Keratinocyte (primary cell): ENCODE measurements around the gene METTL22. TPM values are rescaled to one million over a fixed set of nuclear protein-coding genes. Genes with fewer than 3 reads are reported as not detected.

ENCODE experiments used
- DNase-seq: peaks from one replicate; pipeline ENCODE4 v3.0.0-alpha.2; 2011; ENCODE audit warnings: low read depth, missing footprints, low spot score
- FAIRE-seq: peaks from 2 replicates; lab custom pipeline; 2011; peaks lifted over from hg19 to GRCh38; lab: Jason Lieb, UNC
- H2AFZ ChIP-seq: 2 replicates; pipeline ENCODE4 v1.6.0; 2012; ENCODE audit warnings: low read length, control low read depth, inconsistent platforms; ENCODE audit not compliant: control insufficient read depth
- H3K27ac ChIP-seq: 2 replicates; pipeline ENCODE4 v1.5.1; 2011; ENCODE audit warnings: low read length; ENCODE audit not compliant: control insufficient read depth, insufficient read depth
- H3K27me3 ChIP-seq: 3 replicates; pipeline ENCODE4 v1.6.0; 2011; ENCODE audit warnings: low read length; ENCODE audit not compliant: control insufficient read depth, insufficient read depth; ENCODE audit errors: extremely low read depth
- H3K36me3 ChIP-seq, 2 experiments: 2 replicates in 1 of 2; 3 replicates in 1 of 2; pipeline ENCODE4 v1.5.1; 2011; ENCODE audit warnings: low read length in 2 of 2, mild to moderate bottlenecking in 1 of 2; ENCODE audit not compliant: control insufficient read depth in 2 of 2, insufficient read depth in 2 of 2; ENCODE audit errors: extremely low read depth in 1 of 2
- H3K4me1 ChIP-seq: 3 replicates; pipeline ENCODE4 v1.5.1; 2011; ENCODE audit warnings: low read length; ENCODE audit not compliant: control insufficient read depth, insufficient read depth; ENCODE audit errors: extremely low read depth
- H3K4me2 ChIP-seq: 3 replicates; pipeline ENCODE4 v1.6.0; 2011; ENCODE audit warnings: low read depth, low read length; ENCODE audit not compliant: control insufficient read depth, insufficient read depth; ENCODE audit errors: extremely low read depth
- H3K4me3 ChIP-seq, 3 experiments: fragments of 200-600 bp in 1 of 3; sonication (generic) in 1 of 3; 2 replicates in 2 of 3; 3 replicates in 1 of 3; pipeline ENCODE4 v1.5.1; 2011 to 2016; ENCODE audit warnings: low read length in 3 of 3, mild to moderate bottlenecking in 3 of 3, control low read depth in 2 of 3, inconsistent platforms in 1 of 3, low read depth in 1 of 3, mixed read lengths in 1 of 3, mixed run types in 1 of 3, moderate library complexity in 1 of 3; ENCODE audit not compliant: control insufficient read depth in 2 of 3, insufficient read depth in 2 of 3; ENCODE audit errors: extremely low read depth in 1 of 3
- H3K79me2 ChIP-seq: 2 replicates; pipeline ENCODE4 v1.6.0; 2012; ENCODE audit warnings: low read length; ENCODE audit not compliant: control insufficient read depth, insufficient read depth
- H3K9ac ChIP-seq: 3 replicates; pipeline ENCODE4 v1.6.0; 2011; ENCODE audit warnings: low read length; ENCODE audit not compliant: control insufficient read depth, insufficient read depth; ENCODE audit errors: extremely low read depth
- H3K9me1 ChIP-seq: 3 replicates; pipeline ENCODE4 v1.6.0; 2011; ENCODE audit warnings: low read length; ENCODE audit not compliant: control insufficient read depth, insufficient read depth; ENCODE audit errors: extremely low read depth
- H3K9me3 ChIP-seq: 2 replicates; pipeline ENCODE4 v1.5.1; 2012; ENCODE audit warnings: low read depth, low read length; ENCODE audit not compliant: control insufficient read depth
- H4K20me1 ChIP-seq: 3 replicates; pipeline ENCODE4 v1.6.0; 2011; ENCODE audit warnings: low read length; ENCODE audit not compliant: control insufficient read depth, insufficient read depth; ENCODE audit errors: extremely low read depth
- CTCF ChIP-seq, 3 experiments: IDR thresholded peaks in 1 of 3; conservative IDR thresholded peaks in 1 of 3; optimal IDR thresholded peaks in 1 of 3; 2 replicates in 2 of 3; 3 replicates in 1 of 3; pipeline versions ENCODE3 to v1.5.1; 2011; ENCODE audit warnings: low read length in 3 of 3, mild to moderate bottlenecking in 3 of 3, moderate library complexity in 2 of 3, control low read depth in 1 of 3, inconsistent platforms in 1 of 3; ENCODE audit not compliant: insufficient read depth in 2 of 3; ENCODE audit errors: extremely low read depth in 1 of 3
- EZH2 ChIP-seq: IDR thresholded peaks from one replicate; pipeline ENCODE4 v1.6.1; 2012; ENCODE audit warnings: inconsistent platforms, mild to moderate bottlenecking, low read length, moderate library complexity
- dilution Hi-C: fragments of 300-500 bp; cut with MboI; formaldehyde crosslinking; loops from one replicate; pipeline ENCODE4 v1.7.0; 2020; ENCODE audit warnings: low sequenced_read_pairs; ENCODE audit not compliant: extremely low pct_ligation_motif_present
- polyA plus RNA-seq, 5 experiments: library from polyadenylated mRNA; depleted of rRNA in 3 of 5; stranded (reverse) in 3 of 5; stranded (forward) in 1 of 5; unstranded in 1 of 5; fragments of >200 nt; gene quantifications; 1 replicate in 1 of 5; 2 replicates in 3 of 5; 3 replicates in 1 of 5; pipeline versions ENCODE4 v1.2.1 to v1.2.3, GENCODE V29; 2011 to 2012; ENCODE audit warnings: missing spikeins in 2 of 5, low read depth in 1 of 5, low replicate concordance in 1 of 5

Gene METTL22
- polyA plus RNA-seq, 1 donor (not counting 4 experiments of a cell fraction or from before 2014, with no cell fraction given): 31.1 TPM

- H3K79me2 ChIP-seq: peaks cover 36% of the 10 kb centered on the region
- peak overlapping the region in 1 of 3 experiments; percentile 7 for H3K4me3 ChIP-seq
- H3K9ac ChIP-seq: peak overlapping the region; percentile 100
- H4K20me1 ChIP-seq: peaks cover 3% of the 10 kb centered on the region
- DNase-seq (peak; percentile 82), FAIRE-seq (peak; percentile 79)
- H3K9me3 ChIP-seq: no peaks in the 10 kb centered on the region
- H3K36me3 ChIP-seq: peaks cover 0 to 11% of the 10 kb centered on the region in 2 experiments
- H2AFZ ChIP-seq: peak overlapping the region; percentile 68
- peak overlapping the region; percentile 99 for H3K27ac ChIP-seq
- no peaks in the 10 kb centered on the region for H3K27me3 ChIP-seq
- no peak for TF ChIP-seq EZH2
- TF ChIP-seq CTCF (optimal IDR thresholded peaks at IDR 0.05 in 1 of 3, IDR thresholded peaks at IDR 0.05 in 1 of 3, conservative IDR thresholded peaks at IDR 0.05 in 1 of 3; ENCODE audit: extremely low read depth in 1 of 3, insufficient read depth in 2 of 3, low read length in 3 of 3): no peak
- peaks cover 36% of the 10 kb centered on the region for H3K4me1 ChIP-seq
- peak overlapping the region; percentile 85 for H3K4me2 ChIP-seq
- dilution Hi-C loops: no loop called here
- no peaks in the 10 kb centered on the region for H3K9me1 ChIP-seq
Observed at GRCh38 chr16:8620535-8620934, 963 bp upstream of the METTL22 start.

- Histone ChIP-seq H4K20me1 (peaks cover 3% of the 10 kb centered on the region), H3K27ac (peak overlapping the region; percentile 99), H3K36me3 (peaks cover 3 to 18% of the 10 kb centered on the region in 2 experiments), H3K79me2 (peaks cover 43% of the 10 kb centered on the region), H3K4me2 (peak overlapping the region; percentile 85), H3K9ac (peak overlapping the region; percentile 100), H2AFZ (peak overlapping the region; percentile 60), H3K4me3 (peak overlapping the region; percentile 69 to 90 (median 75)), H3K9me1 (no peaks in the 10 kb centered on the region), H3K4me1 (peaks cover 36% of the 10 kb centered on the region), H3K9me3 (no peaks in the 10 kb centered on the region), H3K27me3 (no peaks in the 10 kb centered on the region)
- TF ChIP-seq CTCF (optimal IDR thresholded peaks at IDR 0.05 in 1 of 3, IDR thresholded peaks at IDR 0.05 in 1 of 3, conservative IDR thresholded peaks at IDR 0.05 in 1 of 3; ENCODE audit: extremely low read depth in 1 of 3, insufficient read depth in 2 of 3, low read length in 3 of 3) (no peak), EZH2 (no peak)
- no peak for FAIRE-seq
- dilution Hi-C loops: no loop called here
- DNase-seq: no peak
Observed at GRCh38 chr16:8621222-8621571, 301 bp upstream of the METTL22 start.
